Measurements from ENCODE around the gene MPP3.

Gene MPP3

GRCh38 chr17:43774304-43775250 lies 58.4 kb downstream of the MPP3 start:
- Histone ChIP-seq H3K36me3 (ENCODE audit: control insufficient read depth, insufficient read depth, low read length) (peaks cover 5% of the 10 kb centered on the region), H3K27ac (ENCODE audit: insufficient read depth, low read depth, low read length, poor library complexity, severe bottlenecking) (no peak overlapping the region), H3K27me3 (ENCODE audit: control insufficient read depth, insufficient read depth, low read length, poor library complexity, severe bottlenecking) (peaks cover 6% of the 10 kb centered on the region), H3K4me1 (ENCODE audit: control insufficient read depth, insufficient read depth, low read length) (no peaks in the 10 kb centered on the region), H3K9me3 (ENCODE audit: control insufficient read depth, low read length) (no peaks in the 10 kb centered on the region), H3K4me3 (ENCODE audit: insufficient read depth, low read depth, low read length) (no peak overlapping the region)
- WGBS, 2 experiments, result 94 to 96% methylated on average over 16 of the region's 16 CpGs

DNA sequence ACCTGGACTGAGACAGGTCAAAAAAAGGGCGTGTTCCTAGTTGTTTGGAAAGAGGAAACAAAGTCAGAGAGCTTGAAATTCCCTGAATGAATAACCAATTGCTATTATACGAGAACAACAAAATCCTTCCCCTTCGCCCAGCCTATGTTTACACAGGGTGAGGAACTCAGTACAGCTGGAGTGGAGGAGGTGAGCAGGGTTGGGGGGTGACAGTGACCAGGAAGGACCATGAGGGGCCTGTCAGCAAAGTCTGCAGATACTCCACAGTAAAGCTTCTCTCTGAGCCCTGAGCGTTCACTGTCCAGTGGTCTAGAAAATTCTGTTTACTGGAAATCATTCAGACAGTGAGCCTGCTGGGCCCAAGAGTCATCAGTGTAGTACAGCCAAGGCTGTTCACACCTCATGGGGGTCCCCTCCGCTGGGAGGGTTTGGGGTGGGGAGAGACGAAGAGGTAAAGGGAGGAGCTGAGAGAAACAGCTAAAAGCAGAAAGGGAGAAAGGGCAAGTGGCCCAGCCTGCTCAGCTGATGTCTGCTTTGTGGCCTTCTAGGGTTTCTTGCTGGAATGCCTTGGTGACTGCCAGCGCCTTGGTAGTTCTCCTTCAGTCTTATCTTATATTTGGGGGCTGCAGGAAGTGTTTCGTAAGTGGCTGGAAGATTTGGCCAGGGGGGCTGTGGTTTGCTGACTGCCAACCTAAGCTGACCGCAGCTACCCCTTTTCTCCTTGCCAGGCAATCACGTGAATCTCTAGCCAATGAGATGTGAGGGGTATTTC lies 59.9 kb downstream of the MPP3 start:
- Histone ChIP-seq H3K27ac (ENCODE audit: insufficient read depth, low read depth, low read length, poor library complexity, severe bottlenecking) (no peak overlapping the region), H3K9me3 (ENCODE audit: control insufficient read depth, low read length) (no peaks in the 10 kb centered on the region), H3K36me3 (ENCODE audit: control insufficient read depth, insufficient read depth, low read length) (peaks cover 12% of the 10 kb centered on the region), H3K4me1 (ENCODE audit: control insufficient read depth, insufficient read depth, low read length) (no peaks in the 10 kb centered on the region), H3K27me3 (ENCODE audit: control insufficient read depth, insufficient read depth, low read length, poor library complexity, severe bottlenecking) (no peaks in the 10 kb centered on the region), H3K4me3 (ENCODE audit: insufficient read depth, low read depth, low read length) (no peak overlapping the region)
- 93 to 98% methylated on average over 9 of the region's 10 CpGs for WGBS, 2 experiments

GRCh38 chr17:43771463-43771862 lies 61.5 kb downstream of the MPP3 start:
- WGBS, 2 experiments, result 84 to 88% methylated on average over 9 of the region's 9 CpGs

DNA sequence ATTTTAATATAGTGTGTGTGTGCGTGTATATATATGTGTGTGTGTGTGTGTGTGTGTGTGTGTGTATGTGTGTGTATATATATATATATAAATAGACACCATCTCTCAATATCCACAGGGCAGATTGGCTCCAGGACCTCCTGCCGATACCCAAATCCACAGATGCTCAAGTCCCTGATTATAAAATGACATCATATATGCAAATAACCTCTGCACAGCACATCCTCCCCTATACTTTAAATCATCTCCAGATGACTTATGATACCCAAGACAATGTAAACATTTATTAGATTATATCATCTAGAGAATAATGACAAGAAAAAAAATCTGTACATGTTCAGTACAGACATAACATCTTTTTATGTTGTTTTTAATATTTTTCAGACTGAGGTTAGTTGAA lies 62.0 kb downstream of the MPP3 start:
- Histone ChIP-seq H3K27ac (ENCODE audit: insufficient read depth, low read depth, low read length, poor library complexity, severe bottlenecking) (no peak overlapping the region), H3K4me1 (ENCODE audit: control insufficient read depth, insufficient read depth, low read length) (no peaks in the 10 kb centered on the region), H3K4me3 (ENCODE audit: insufficient read depth, low read depth, low read length) (no peak overlapping the region), H3K27me3 (ENCODE audit: control insufficient read depth, insufficient read depth, low read length, poor library complexity, severe bottlenecking) (no peaks in the 10 kb centered on the region), H3K9me3 (ENCODE audit: control insufficient read depth, low read length) (no peaks in the 10 kb centered on the region), H3K36me3 (ENCODE audit: control insufficient read depth, insufficient read depth, low read length) (peaks cover 12% of the 10 kb centered on the region)
- 84 to 100% methylated on average over 1 of the region's 2 CpGs for WGBS, 2 experiments

More at GRCh38 chr17:43771463-43771862, 61.5 kb downstream of the MPP3 start:
- Histone ChIP-seq H3K36me3 (ENCODE audit: control insufficient read depth, insufficient read depth, low read length) (peaks cover 12% of the 10 kb centered on the region), H3K4me3 (ENCODE audit: insufficient read depth, low read depth, low read length) (no peak overlapping the region), H3K4me1 (ENCODE audit: control insufficient read depth, insufficient read depth, low read length) (no peaks in the 10 kb centered on the region), H3K9me3 (ENCODE audit: control insufficient read depth, low read length) (no peaks in the 10 kb centered on the region), H3K27ac (ENCODE audit: insufficient read depth, low read depth, low read length, poor library complexity, severe bottlenecking) (no peak overlapping the region), H3K27me3 (ENCODE audit: control insufficient read depth, insufficient read depth, low read length, poor library complexity, severe bottlenecking) (no peaks in the 10 kb centered on the region)

DNA sequence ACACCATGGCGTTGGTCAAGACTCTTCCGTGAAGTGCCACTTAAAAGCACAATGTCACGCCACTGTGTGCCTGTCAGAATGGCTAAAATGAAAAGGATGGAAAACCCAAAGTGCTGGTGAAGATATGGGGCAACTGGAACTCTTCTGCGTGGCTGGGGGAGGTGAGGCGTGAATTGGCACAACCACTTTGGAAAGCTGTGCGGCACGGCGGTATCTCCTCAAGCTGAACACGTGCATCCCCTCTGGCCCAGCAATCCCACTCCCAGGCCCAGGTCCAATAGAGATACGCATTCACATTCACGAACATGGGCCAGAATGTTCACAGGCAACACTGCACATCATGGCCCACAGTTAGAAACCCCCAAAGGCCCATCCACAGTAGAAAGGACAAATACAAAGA lies 63.1 kb downstream of the MPP3 start:
- peaks cover 12% of the 10 kb centered on the region for H3K36me3 ChIP-seq (ENCODE audit: control insufficient read depth, insufficient read depth, low read length)

DNA sequence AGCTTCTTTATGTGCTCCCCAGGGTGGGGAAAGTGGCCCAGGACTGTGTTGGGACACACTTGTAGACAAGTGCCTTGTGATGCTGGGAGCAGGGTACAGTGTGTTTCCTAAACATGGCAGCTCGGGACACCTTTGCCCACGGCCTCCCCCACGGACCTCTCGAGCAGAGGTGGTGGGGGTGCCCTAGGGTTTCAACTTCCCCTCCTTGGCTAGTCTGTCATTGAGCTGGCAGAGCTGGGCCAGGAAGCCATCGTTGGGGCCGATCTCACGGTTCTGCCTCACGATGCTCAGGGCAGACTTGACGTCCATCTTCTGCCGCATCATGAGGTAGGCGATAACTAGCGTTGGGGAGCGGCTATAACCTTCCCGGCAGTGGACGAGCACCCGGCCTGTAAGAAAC lies 63.5 kb downstream of the MPP3 start:
- peaks cover 12% of the 10 kb centered on the region for H3K36me3 ChIP-seq (ENCODE audit: control insufficient read depth, insufficient read depth, low read length)
- H3K4me3 ChIP-seq (ENCODE audit: insufficient read depth, low read depth, low read length), result no peak overlapping the region
- no peaks in the 10 kb centered on the region for H3K9me3 ChIP-seq (ENCODE audit: control insufficient read depth, low read length)
- H3K4me1 ChIP-seq (ENCODE audit: control insufficient read depth, insufficient read depth, low read length), result no peaks in the 10 kb centered on the region
- no peaks in the 10 kb centered on the region for H3K27me3 ChIP-seq (ENCODE audit: control insufficient read depth, insufficient read depth, low read length, poor library complexity, severe bottlenecking)
- H3K27ac ChIP-seq (ENCODE audit: insufficient read depth, low read depth, low read length, poor library complexity, severe bottlenecking), result no peak overlapping the region
- WGBS, 2 experiments, result 96% methylated on average over 16 of the region's 16 CpGs

More for the DNA sequence above, 63.1 kb downstream of the MPP3 start:
- Histone ChIP-seq H3K4me1 (ENCODE audit: control insufficient read depth, insufficient read depth, low read length) (no peaks in the 10 kb centered on the region), H3K27me3 (ENCODE audit: control insufficient read depth, insufficient read depth, low read length, poor library complexity, severe bottlenecking) (no peaks in the 10 kb centered on the region), H3K9me3 (ENCODE audit: control insufficient read depth, low read length) (no peaks in the 10 kb centered on the region), H3K4me3 (ENCODE audit: insufficient read depth, low read depth, low read length) (no peak overlapping the region), H3K27ac (ENCODE audit: insufficient read depth, low read depth, low read length, poor library complexity, severe bottlenecking) (no peak overlapping the region)
- 96 to 97% methylated on average over 11 of the region's 11 CpGs for WGBS, 2 experiments

- 89 to 90% methylated on average over 7 of the region's 7 CpGs for WGBS, 2 experiments
- Histone ChIP-seq H3K27me3 (ENCODE audit: control insufficient read depth, insufficient read depth, low read length, poor library complexity, severe bottlenecking) (no peaks in the 10 kb centered on the region), H3K36me3 (ENCODE audit: control insufficient read depth, insufficient read depth, low read length) (peaks cover 12% of the 10 kb centered on the region), H3K4me1 (ENCODE audit: control insufficient read depth, insufficient read depth, low read length) (no peaks in the 10 kb centered on the region), H3K4me3 (ENCODE audit: insufficient read depth, low read depth, low read length) (no peak overlapping the region), H3K27ac (ENCODE audit: insufficient read depth, low read depth, low read length, poor library complexity, severe bottlenecking) (no peak overlapping the region), H3K9me3 (ENCODE audit: control insufficient read depth, low read length) (no peaks in the 10 kb centered on the region)
Observed at GRCh38 chr17:43768943-43769342, 64.0 kb downstream of the MPP3 start.

GRCh38 chr17:43768382-43768781 lies 64.6 kb downstream of the MPP3 start:
- H3K4me3 ChIP-seq (ENCODE audit: insufficient read depth, low read depth, low read length), result no peak overlapping the region
- H3K4me1 ChIP-seq (ENCODE audit: control insufficient read depth, insufficient read depth, low read length), result no peaks in the 10 kb centered on the region
- no peaks in the 10 kb centered on the region for H3K27me3 ChIP-seq (ENCODE audit: control insufficient read depth, insufficient read depth, low read length, poor library complexity, severe bottlenecking)
- no peak overlapping the region for H3K27ac ChIP-seq (ENCODE audit: insufficient read depth, low read depth, low read length, poor library complexity, severe bottlenecking)
- 87 to 93% methylated on average over 9 of the region's 9 CpGs for WGBS, 2 experiments
- peaks cover 12% of the 10 kb centered on the region for H3K36me3 ChIP-seq (ENCODE audit: control insufficient read depth, insufficient read depth, low read length)
- no peaks in the 10 kb centered on the region for H3K9me3 ChIP-seq (ENCODE audit: control insufficient read depth, low read length)

- WGBS, 2 experiments, result 92 to 93% methylated on average over 5 of the region's 5 CpGs
- peaks cover 11% of the 10 kb centered on the region for H3K36me3 ChIP-seq (ENCODE audit: control insufficient read depth, insufficient read depth, low read length)
- no peaks in the 10 kb centered on the region for H3K4me1 ChIP-seq (ENCODE audit: control insufficient read depth, insufficient read depth, low read length)
- no peak overlapping the region for H3K4me3 ChIP-seq (ENCODE audit: insufficient read depth, low read depth, low read length)
- no peaks in the 10 kb centered on the region for H3K9me3 ChIP-seq (ENCODE audit: control insufficient read depth, low read length)
- H3K27ac ChIP-seq (ENCODE audit: insufficient read depth, low read depth, low read length, poor library complexity, severe bottlenecking), result no peak overlapping the region
- no peaks in the 10 kb centered on the region for H3K27me3 ChIP-seq (ENCODE audit: control insufficient read depth, insufficient read depth, low read length, poor library complexity, severe bottlenecking)
Observed at GRCh38 chr17:43767713-43768059, 65.3 kb downstream of the MPP3 start.

GRCh38 chr17:43767053-43767712 lies 65.8 kb downstream of the MPP3 start:
- Histone ChIP-seq H3K36me3 (ENCODE audit: control insufficient read depth, insufficient read depth, low read length) (peaks cover 6% of the 10 kb centered on the region), H3K4me1 (ENCODE audit: control insufficient read depth, insufficient read depth, low read length) (no peaks in the 10 kb centered on the region), H3K4me3 (ENCODE audit: insufficient read depth, low read depth, low read length) (no peak overlapping the region), H3K9me3 (ENCODE audit: control insufficient read depth, low read length) (no peaks in the 10 kb centered on the region), H3K27ac (ENCODE audit: insufficient read depth, low read depth, low read length, poor library complexity, severe bottlenecking) (no peak overlapping the region), H3K27me3 (ENCODE audit: control insufficient read depth, insufficient read depth, low read length, poor library complexity, severe bottlenecking) (no peaks in the 10 kb centered on the region)
- WGBS, 2 experiments, result 94 to 95% methylated on average over 6 of the region's 6 CpGs

Measured in ectodermal cell (in vitro differentiated cells).